ENCODE results near the gene DPP3.

DNA sequence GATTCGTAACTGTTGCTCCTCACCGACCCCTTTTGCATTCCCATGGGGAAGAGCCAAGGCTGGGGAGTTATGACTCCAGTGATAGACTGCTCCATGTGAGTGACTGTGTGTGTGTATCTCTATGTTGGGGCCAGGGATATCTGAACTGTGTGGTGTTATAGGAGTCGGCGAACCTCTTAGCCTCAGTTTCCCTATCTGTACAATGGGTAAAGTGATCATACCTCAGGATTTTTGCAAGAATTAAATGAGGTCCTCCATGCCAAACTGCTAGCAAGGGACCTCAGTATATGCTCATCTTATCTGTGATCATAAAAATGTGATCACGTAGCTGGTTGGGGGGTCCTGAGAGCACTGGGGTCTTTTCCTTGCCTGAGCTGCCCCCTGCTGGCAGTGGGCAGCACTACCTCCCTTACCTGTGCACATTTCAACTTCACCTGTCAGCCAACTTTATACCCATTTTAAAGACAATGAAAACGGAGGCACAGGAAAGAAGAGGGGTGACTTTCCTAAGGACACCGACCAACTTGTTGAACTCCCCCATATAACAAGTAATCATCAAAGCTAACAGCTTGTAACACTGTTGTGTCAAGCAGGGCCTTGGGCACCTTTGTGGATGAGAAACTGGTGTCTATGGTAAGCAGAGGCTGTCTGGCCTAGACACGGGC is 1.4 kb upstream of the DPP3 start:
- peak; percentile 90 for TF ChIP-seq CTCF (IDR thresholded peaks at IDR 0.05; ENCODE audit: low read depth, low read length)
- no peak for TF ChIP-seq POLR2A (IDR thresholded peaks at IDR 0.05; ENCODE audit: extremely low read depth, insufficient read length)
- 0 out of 2 replicates have a peak, but pooled peaks have one; percentile 28 for TF ChIP-seq MAX (IDR thresholded peaks at IDR 0.05; ENCODE audit: low read depth, low read length)
- TF ChIP-seq MYC (IDR thresholded peaks at IDR 0.05; ENCODE audit: low read depth, low read length): 0 out of 2 replicates have a peak, but pooled peaks have one; percentile 18

Data from NB4 (cell line).